Lung (tissue), 12 donors: ENCODE data around the gene RALB. TPM values are rescaled to one million over a fixed set of nuclear protein-coding genes. Genes with fewer than 3 reads are reported as not detected.
"Not testable (repeated sequence)": the region's sequence is repeated elsewhere in the genome, so short reads cannot be mapped to it uniquely, and the experiment has no call there.

Experiments used
- ATAC-seq: fragments of 200-7000 bp; cut with Tn5 transposase; one replicate; pipeline ENCODE4 v1.9.1; 2020; ENCODE audit warnings: moderate number of reproducible peaks; ENCODE audit not compliant: insufficient read depth, low FRiP score
- DNase-seq, 3 donors: peaks; one replicate each; pipeline ENCODE4 v3.0.0-alpha.2; 2013 to 2017
- H3K27ac ChIP-seq, 2 donors: one replicate each; pipeline ENCODE4 v1.5.1; 2013; ENCODE audit warnings: mild to moderate bottlenecking in 2 of 2, moderate library complexity in 2 of 2, control low read depth in 1 of 2, inconsistent platforms in 1 of 2, low read depth in 1 of 2, low read length in 1 of 2
- H3K27me3 ChIP-seq, 3 donors: one replicate each; pipeline ENCODE4 v1.5.1; 2013; ENCODE audit warnings: low read length in 2 of 3; ENCODE audit not compliant: control insufficient read depth in 3 of 3, insufficient read depth in 3 of 3
- H3K36me3 ChIP-seq, 4 donors: one replicate each; pipeline ENCODE4 v1.5.1; 2013; ENCODE audit warnings: low read length in 4 of 4, mild to moderate bottlenecking in 1 of 4, moderate library complexity in 1 of 4; ENCODE audit not compliant: control insufficient read depth in 4 of 4, insufficient read depth in 4 of 4
- H3K4me1 ChIP-seq, 5 donors: one replicate each; pipeline ENCODE4 v1.5.1; 2013; ENCODE audit warnings: low read length in 5 of 5, mild to moderate bottlenecking in 2 of 5, moderate library complexity in 1 of 5; ENCODE audit not compliant: control insufficient read depth in 5 of 5, insufficient read depth in 5 of 5
- H3K4me3 ChIP-seq: one replicate; pipeline ENCODE4 v1.5.1; 2013; ENCODE audit warnings: mild to moderate bottlenecking, control low read depth, moderate library complexity
- H3K9ac ChIP-seq, 2 donors: one replicate each; pipeline ENCODE4 v1.5.1; 2013; ENCODE audit warnings: low read length in 2 of 2, control low read depth in 1 of 2; ENCODE audit not compliant: insufficient read depth in 1 of 2
- H3K9me3 ChIP-seq, 4 donors: one replicate each; pipeline ENCODE4 v1.5.1; 2013; ENCODE audit warnings: low read length in 3 of 4, mild to moderate bottlenecking in 1 of 4, moderate library complexity in 1 of 4; ENCODE audit not compliant: control insufficient read depth in 4 of 4, insufficient read depth in 3 of 4
- WGBS, 2 donors: extraction: QIAGEN DNeasy Blood & Tissue Kit; methylation state at CpG; one replicate each; pipeline ENCODE4 v1.1.7; 2013; 5-methylcytosine and 5-hydroxymethylcytosine counted together
- polyA plus RNA-seq, 2 donors: library from polyadenylated mRNA; stranded (reverse); fragments of 200-250 nt; gene quantifications; one replicate each; pipeline ENCODE4 v1.2.1, GENCODE V29; 2013
- total RNA-seq, 2 donors: library from RNA; depleted of rRNA in 1 of 2; stranded (reverse); fragments of >200 nt in 1 of 2; gene quantifications; one replicate each; pipeline ENCODE4 v1.2.1, GENCODE V29; 2014 to 2021
- TF ChIP-seq, protein P1 (sequence below): IDR thresholded peaks from 2 replicates; pipeline ENCODE4 v1.5.1; 2012; ENCODE audit warnings: mild to moderate bottlenecking; ENCODE audit errors: control extremely low read depth, extremely low read depth
- donor health status: control.
- donor health status: control.
- donor health status: Bipolar disorder and iron deficiency.
- donor health status: healthy.
- donor health status: DM: yes; HTN: yes; CAD: no.

RALB gene
- total and polyA plus RNA-seq, 4 donors: 34.6 to 111 (median 77.1) TPM

DNA sequence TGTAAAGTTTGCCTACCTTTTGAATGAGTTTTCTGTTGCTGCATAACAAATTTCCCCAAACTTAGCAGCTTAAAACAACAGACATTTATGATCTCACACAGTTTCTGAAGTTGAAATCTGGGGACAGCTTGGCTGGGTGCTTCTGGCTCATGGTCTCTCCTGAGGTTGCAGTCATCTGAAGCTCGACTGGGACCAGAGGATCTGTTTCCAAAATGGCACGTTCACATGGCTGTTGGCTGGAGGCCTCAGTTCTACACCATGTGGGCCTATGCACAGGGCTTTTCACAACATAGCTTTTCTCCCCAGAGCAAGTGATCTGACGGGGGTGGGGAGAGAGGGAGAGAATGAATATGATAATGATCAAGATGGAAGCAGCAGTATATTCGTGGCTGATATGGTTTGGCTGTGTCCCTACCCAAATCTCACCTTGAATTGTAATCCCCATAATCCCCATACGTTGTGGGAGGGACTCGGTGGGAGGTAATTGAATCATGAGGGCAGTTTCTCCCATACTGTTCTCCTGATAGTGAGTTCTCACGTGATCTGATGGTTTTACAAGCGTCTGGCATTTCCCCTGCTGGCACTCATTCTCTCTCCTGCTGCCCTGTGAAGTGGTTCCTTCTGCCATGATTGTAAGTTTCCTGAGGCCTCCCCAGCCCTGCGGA lies 3.5 kb downstream of the RALB start:
- H3K9ac ChIP-seq: no peak overlapping the region
- no peaks in the 10 kb centered on the region for H3K36me3 ChIP-seq
- 55% methylated on average over 9 of the region's 9 CpGs for WGBS, 2 donors
- TF ChIP-seq, protein P1, sequence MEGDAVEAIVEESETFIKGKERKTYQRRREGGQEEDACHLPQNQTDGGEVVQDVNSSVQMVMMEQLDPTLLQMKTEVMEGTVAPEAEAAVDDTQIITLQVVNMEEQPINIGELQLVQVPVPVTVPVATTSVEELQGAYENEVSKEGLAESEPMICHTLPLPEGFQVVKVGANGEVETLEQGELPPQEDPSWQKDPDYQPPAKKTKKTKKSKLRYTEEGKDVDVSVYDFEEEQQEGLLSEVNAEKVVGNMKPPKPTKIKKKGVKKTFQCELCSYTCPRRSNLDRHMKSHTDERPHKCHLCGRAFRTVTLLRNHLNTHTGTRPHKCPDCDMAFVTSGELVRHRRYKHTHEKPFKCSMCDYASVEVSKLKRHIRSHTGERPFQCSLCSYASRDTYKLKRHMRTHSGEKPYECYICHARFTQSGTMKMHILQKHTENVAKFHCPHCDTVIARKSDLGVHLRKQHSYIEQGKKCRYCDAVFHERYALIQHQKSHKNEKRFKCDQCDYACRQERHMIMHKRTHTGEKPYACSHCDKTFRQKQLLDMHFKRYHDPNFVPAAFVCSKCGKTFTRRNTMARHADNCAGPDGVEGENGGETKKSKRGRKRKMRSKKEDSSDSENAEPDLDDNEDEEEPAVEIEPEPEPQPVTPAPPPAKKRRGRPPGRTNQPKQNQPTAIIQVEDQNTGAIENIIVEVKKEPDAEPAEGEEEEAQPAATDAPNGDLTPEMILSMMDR: no peak
- no peaks in the 10 kb centered on the region for H3K27me3 ChIP-seq
- H3K27ac ChIP-seq: no peak overlapping the region
- no peak for DNase-seq
- no peak for ATAC-seq
- H3K4me1 ChIP-seq: peaks cover 9 to 45% (median 20%) of the 10 kb centered on the region in 5 donors
- peaks cover 0 to 2% (median 0%) of the 10 kb centered on the region in 4 donors for H3K9me3 ChIP-seq
- no peak overlapping the region for H3K4me3 ChIP-seq

DNA sequence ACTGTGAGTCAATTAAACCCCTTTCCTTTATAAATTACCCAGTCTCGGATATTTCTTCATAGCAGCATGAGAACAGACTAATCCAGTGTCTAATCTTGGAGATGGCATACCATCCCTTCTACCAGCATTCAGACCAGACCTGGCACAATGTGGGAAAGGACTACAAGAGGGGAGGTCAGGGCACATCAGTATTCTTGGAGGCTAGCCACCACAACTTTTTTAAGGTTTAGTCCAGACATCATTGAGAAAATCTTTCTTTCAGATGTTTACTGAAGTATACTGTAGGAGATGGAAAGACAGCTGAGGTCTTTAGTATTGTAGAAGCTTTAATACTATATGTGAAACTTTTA lies 4.0 kb downstream of the RALB start:
- H3K9me3 ChIP-seq: peaks cover 0 to 2% (median 0%) of the 10 kb centered on the region in 4 donors
- no peak overlapping the region for H3K4me3 ChIP-seq
- ATAC-seq (no peak), DNase-seq (no peak)
- H3K27ac ChIP-seq: no peak overlapping the region
- no peaks in the 10 kb centered on the region for H3K36me3 ChIP-seq
- H3K27me3 ChIP-seq: no peaks in the 10 kb centered on the region
- H3K9ac ChIP-seq: no peak overlapping the region
- 12 to 55% methylated on average over 1 of the region's 1 CpG for WGBS, 2 donors
- H3K4me1 ChIP-seq: peaks cover 9 to 44% (median 25%) of the 10 kb centered on the region in 5 donors
- TF ChIP-seq, protein P1: no peak

DNA sequence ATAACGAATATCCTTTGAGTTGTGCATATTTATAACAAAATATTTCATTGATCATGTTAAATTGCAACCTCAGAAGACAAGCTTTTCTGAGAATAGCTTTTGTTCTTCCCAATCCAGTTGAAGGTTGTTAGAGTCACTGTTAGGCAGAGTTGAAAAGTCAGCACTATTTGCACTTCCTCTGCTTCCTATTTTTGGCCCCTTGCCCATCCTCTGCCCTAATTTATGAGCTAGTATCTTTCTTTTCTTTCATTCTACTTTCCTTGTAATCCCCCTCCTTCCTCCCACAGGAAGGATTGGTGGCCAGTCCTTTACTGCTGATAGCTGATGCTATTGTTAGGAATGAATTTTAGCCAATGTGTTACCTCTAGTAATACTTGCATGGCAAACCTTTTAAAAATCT lies 4.9 kb downstream of the RALB start:
- Histone ChIP-seq H3K4me3 (no peak overlapping the region), H3K36me3 (no peaks in the 10 kb centered on the region), H3K27ac (no peak overlapping the region), H3K9me3 (peaks cover 0 to 2% (median 0%) of the 10 kb centered on the region in 4 donors), H3K27me3 (no peaks in the 10 kb centered on the region), H3K4me1 (peaks cover 9 to 39% (median 34%) of the 10 kb centered on the region in 5 donors), H3K9ac (no peak overlapping the region)
- 3 to 31% methylated on average over 1 of the region's 1 CpG for WGBS, 2 donors
- no peak for ATAC-seq
- DNase-seq: peak in 2 of 3 donors; percentile 56 to 72
- TF ChIP-seq, protein P1: no peak

DNA sequence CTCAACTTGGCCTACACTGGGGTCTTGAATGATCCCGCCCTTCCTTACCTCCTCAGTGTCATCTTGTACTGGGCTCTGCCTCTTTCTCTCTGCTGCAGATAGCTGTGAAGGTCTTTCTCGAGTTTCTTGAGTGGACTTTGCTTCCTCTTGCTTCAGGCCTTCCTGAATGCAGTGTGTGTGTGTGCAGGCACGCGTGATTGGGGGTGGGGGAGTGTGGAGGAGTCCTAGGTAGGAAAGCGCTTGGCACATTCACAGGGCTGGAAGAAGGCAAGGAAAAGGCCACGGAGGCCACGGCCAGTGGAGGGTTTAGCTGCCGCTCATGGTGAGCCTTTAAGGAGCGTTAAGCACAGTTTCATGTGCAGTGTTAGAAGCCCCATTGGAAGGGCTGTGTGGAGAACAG lies 5.5 kb downstream of the RALB start:
- TF ChIP-seq, protein P1: no peak
- peaks cover 0 to 2% (median 0%) of the 10 kb centered on the region in 4 donors for H3K9me3 ChIP-seq
- no peak overlapping the region for H3K4me3 ChIP-seq
- no peaks in the 10 kb centered on the region for H3K36me3 ChIP-seq
- DNase-seq (no peak), ATAC-seq (no peak)
- 67 to 77% methylated on average over 9 of the region's 9 CpGs for WGBS, 2 donors
- H3K27me3 ChIP-seq: no peaks in the 10 kb centered on the region
- no peak overlapping the region for H3K9ac ChIP-seq
- H3K4me1 ChIP-seq: peaks cover 9 to 39% (median 35%) of the 10 kb centered on the region in 5 donors
- H3K27ac ChIP-seq: no peak overlapping the region

DNA sequence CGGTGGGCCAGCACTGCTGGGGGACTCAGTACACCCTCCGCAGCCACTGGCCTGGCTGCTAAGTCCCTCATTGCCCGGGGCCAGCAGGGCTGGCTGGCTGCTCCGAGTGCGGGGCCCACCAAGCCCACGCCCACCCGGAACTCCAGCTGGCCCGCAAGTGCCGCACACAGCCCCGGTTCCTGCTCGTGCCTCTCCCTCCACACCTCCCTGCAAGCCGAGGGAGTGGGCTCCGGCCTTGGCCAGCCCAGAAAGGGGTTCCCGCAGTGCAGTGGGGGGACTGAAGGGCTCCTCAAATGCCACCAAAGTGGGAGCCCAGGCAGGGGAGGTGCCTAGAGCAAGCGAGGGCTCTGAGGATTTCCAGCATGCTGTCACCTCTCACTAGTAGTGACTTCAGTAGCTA lies 7.3 kb downstream of the RALB start:
- ATAC-seq, H3K9me3 ChIP-seq, H3K36me3 ChIP-seq, H3K27me3 ChIP-seq, DNase-seq, H3K9ac ChIP-seq, H3K4me3 ChIP-seq: not testable (repeated sequence)
- WGBS, 2 donors: 97 to 99% methylated on average over 4 to 12 of the region's 15 CpGs
- Histone ChIP-seq H3K4me1 (peaks cover 4 to 31% (median 22%) of the 10 kb centered on the region in 5 donors), H3K27ac (peak overlapping the region in 1 of 2 donors; percentile 51)
